NT2/D1 (cell line): ENCODE data around the gene CEACAM6.

Source experiments
- DNase-seq: peaks from one replicate; pipeline ENCODE4 v3.0.0-alpha.2; 2011; ENCODE audit warnings: low read depth, low spot score
- H3K27me3 ChIP-seq: 2 replicates; pipeline ENCODE4 v1.6.0; 2011; ENCODE audit warnings: mild to moderate bottlenecking; ENCODE audit not compliant: insufficient read length, insufficient read depth
- H3K36me3 ChIP-seq: 2 replicates; pipeline ENCODE4 v1.6.1; 2011; ENCODE audit warnings: mild to moderate bottlenecking, low read length, mixed read lengths; ENCODE audit not compliant: insufficient read depth, insufficient read length
- H3K4me1 ChIP-seq: 2 replicates; pipeline ENCODE4 v1.5.1; 2011; ENCODE audit not compliant: insufficient read depth, insufficient read length
- H3K4me3 ChIP-seq: 2 replicates; pipeline ENCODE4 v1.5.1; 2011; ENCODE audit warnings: low read depth; ENCODE audit not compliant: insufficient read length
- H3K9ac ChIP-seq: 2 replicates; pipeline ENCODE4 v1.6.0; 2011; ENCODE audit warnings: low read depth; ENCODE audit not compliant: insufficient read length
- H3K9me3 ChIP-seq: 2 replicates; pipeline ENCODE4 v1.5.1; 2011; ENCODE audit warnings: mild to moderate bottlenecking, low read length; ENCODE audit not compliant: insufficient read depth
- SUZ12 ChIP-seq: IDR thresholded peaks from 2 replicates; pipeline ENCODE4 v1.6.1; 2011; ENCODE audit not compliant: insufficient read length, insufficient read depth; ENCODE audit errors: extremely low read depth
- YY1 ChIP-seq: IDR thresholded peaks from 2 replicates; pipeline ENCODE4 v1.6.1; 2011; ENCODE audit not compliant: insufficient read length, insufficient read depth
- ZNF274 ChIP-seq: IDR thresholded peaks from 2 replicates; pipeline ENCODE4 v1.6.1; 2011; ENCODE audit warnings: mild to moderate bottlenecking, low read depth, low read length

Gene CEACAM6

GRCh38 chr19:41769608-41770007, 14.3 kb downstream of the CEACAM6 start:
- TF ChIP-seq ZNF274 (no peak), YY1 (no peak), SUZ12 (no peak)
- no peak for DNase-seq
- Histone ChIP-seq H3K9me3 (peaks cover 5% of the 10 kb centered on the region; the same call in 1 of the 2 replicates), H3K36me3 (no peaks in the 10 kb centered on the region), H3K9ac (no peak overlapping the region), H3K4me1 (no peaks in the 10 kb centered on the region), H3K27me3 (peaks cover 11% of the 10 kb centered on the region), H3K4me3 (no peak overlapping the region)

- no peak overlapping the region for H3K9ac ChIP-seq
- TF ChIP-seq SUZ12, result no peak
- TF ChIP-seq YY1, result no peak
- TF ChIP-seq ZNF274, result no peak
- H3K36me3 ChIP-seq, result no peaks in the 10 kb centered on the region
- DNase-seq, result no peak
- H3K4me3 ChIP-seq, result no peak overlapping the region
- no peaks in the 10 kb centered on the region for H3K27me3 ChIP-seq
- peaks cover 5% of the 10 kb centered on the region; the same call in 1 of the 2 replicates for H3K9me3 ChIP-seq
- no peaks in the 10 kb centered on the region for H3K4me1 ChIP-seq
These were observed 16.1 kb downstream of the CEACAM6 start for GRCh38 chr19:41771410-41771809.

- no peak for TF ChIP-seq SUZ12
- no peak for TF ChIP-seq YY1
- no peak for TF ChIP-seq ZNF274
- H3K4me1 ChIP-seq, result no peaks in the 10 kb centered on the region
- H3K36me3 ChIP-seq, result no peaks in the 10 kb centered on the region
- no peak for DNase-seq
- no peaks in the 10 kb centered on the region for H3K9me3 ChIP-seq
- no peaks in the 10 kb centered on the region for H3K27me3 ChIP-seq
- no peak overlapping the region for H3K4me3 ChIP-seq
- no peak overlapping the region for H3K9ac ChIP-seq
These were observed 19.2 kb downstream of the CEACAM6 start for GRCh38 chr19:41774515-41774980.

- DNase-seq, result no peak
- H3K4me3 ChIP-seq, result no peak overlapping the region
- H3K4me1 ChIP-seq, result no peaks in the 10 kb centered on the region
- H3K27me3 ChIP-seq, result no peaks in the 10 kb centered on the region
- TF ChIP-seq YY1, result no peak
- no peak for TF ChIP-seq SUZ12
- no peak for TF ChIP-seq ZNF274
- no peaks in the 10 kb centered on the region for H3K36me3 ChIP-seq
- no peak overlapping the region for H3K9ac ChIP-seq
- no peaks in the 10 kb centered on the region for H3K9me3 ChIP-seq
These were observed 21.4 kb downstream of the CEACAM6 start for GRCh38 chr19:41776700-41777099.

DNA sequence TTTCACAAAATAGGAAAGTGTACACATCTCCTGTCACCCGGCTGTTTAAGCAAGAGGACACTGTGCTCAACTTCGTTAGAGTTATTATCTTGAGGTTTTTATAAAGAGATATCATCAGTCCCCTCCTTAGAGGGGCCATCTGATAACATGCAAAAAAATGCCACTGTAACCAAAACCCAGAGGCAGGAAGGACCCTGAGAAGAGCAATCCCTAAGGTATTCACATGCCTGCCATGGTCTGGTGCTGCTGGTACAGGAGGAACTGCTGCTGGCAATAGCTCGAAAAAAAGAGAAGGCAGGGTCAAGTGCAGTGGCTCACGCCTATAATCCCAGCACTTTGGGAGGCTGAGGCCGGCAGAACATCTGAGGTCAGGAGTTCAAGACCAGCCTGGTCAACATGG, 28.3 kb downstream of the CEACAM6 start:
- H3K9me3 ChIP-seq, result no peaks in the 10 kb centered on the region
- peaks cover 24% of the 10 kb centered on the region for H3K27me3 ChIP-seq
- H3K4me1 ChIP-seq, result no peaks in the 10 kb centered on the region
- no peak for DNase-seq
- H3K36me3 ChIP-seq, result no peaks in the 10 kb centered on the region
- H3K4me3 ChIP-seq, result no peak overlapping the region
- TF ChIP-seq YY1, result no peak
- no peak for TF ChIP-seq SUZ12
- no peak for TF ChIP-seq ZNF274
- H3K9ac ChIP-seq, result no peak overlapping the region

- no peaks in the 10 kb centered on the region for H3K36me3 ChIP-seq
- peaks cover 24% of the 10 kb centered on the region for H3K27me3 ChIP-seq
- no peak overlapping the region for H3K9ac ChIP-seq
- no peaks in the 10 kb centered on the region for H3K9me3 ChIP-seq
- no peak for DNase-seq
- no peaks in the 10 kb centered on the region for H3K4me1 ChIP-seq
- no peak overlapping the region for H3K4me3 ChIP-seq
- no peak for TF ChIP-seq ZNF274
- TF ChIP-seq YY1, result no peak
- TF ChIP-seq SUZ12, result no peak
These were observed 29.0 kb downstream of the CEACAM6 start for GRCh38 chr19:41784312-41784711.

- Histone ChIP-seq H3K4me3 (no peak overlapping the region), H3K9ac (no peak overlapping the region), H3K36me3 (no peaks in the 10 kb centered on the region), H3K27me3 (peaks cover 24% of the 10 kb centered on the region), H3K4me1 (no peaks in the 10 kb centered on the region), H3K9me3 (no peaks in the 10 kb centered on the region)
- no peak for DNase-seq
- TF ChIP-seq YY1 (no peak), SUZ12 (no peak), ZNF274 (no peak)
These were observed 29.4 kb downstream of the CEACAM6 start for GRCh38 chr19:41784743-41785142.
